GM23248 (cell line): ENCODE data around the gene ST3GAL5. TPM values are rescaled to one million over a fixed set of nuclear protein-coding genes. Genes with fewer than 3 reads are reported as not detected.
"Not testable (repeated sequence)": the region's sequence is repeated elsewhere in the genome, so short reads cannot be mapped to it uniquely, and the experiment has no call there.

ENCODE experiments used
- DNase-seq: peaks from one replicate; pipeline ENCODE4 v3.0.0-alpha.2; 2015
- H2AFZ ChIP-seq: fragments of 200-600 bp; sonication (generic); 2 replicates; pipeline ENCODE4 v1.6.1; 2016; ENCODE audit warnings: antibody characterized with exemption
- H3F3A ChIP-seq: fragments of 200-600 bp; sonication (generic); 2 replicates; pipeline ENCODE4 v1.6.1; 2016; ENCODE audit warnings: mild to moderate bottlenecking, antibody characterized with exemption, mixed run types; ENCODE audit not compliant: insufficient read depth
- H3K27ac ChIP-seq: fragments of 200-600 bp; sonication (generic); 2 replicates; pipeline ENCODE4 v1.5.1; 2016; ENCODE audit warnings: mild to moderate bottlenecking
- H3K27me3 ChIP-seq: fragments of 200-600 bp; sonication (generic); replicated peaks from 2 replicates; pipeline ENCODE4 v1.6.1; 2016; ENCODE audit warnings: mild to moderate bottlenecking; ENCODE audit not compliant: insufficient read depth
- H3K36me3 ChIP-seq: fragments of 200-600 bp; sonication (generic); 2 replicates; pipeline ENCODE4 v1.6.1; 2016; ENCODE audit warnings: low read depth, mild to moderate bottlenecking
- H3K4me1 ChIP-seq: fragments of 200-600 bp; sonication (generic); 2 replicates; pipeline ENCODE4 v1.6.1; 2016; ENCODE audit warnings: mild to moderate bottlenecking; ENCODE audit not compliant: insufficient read depth
- H3K4me2 ChIP-seq: fragments of 200-600 bp; sonication (generic); one replicate; pipeline ENCODE4 v1.6.1; 2016; ENCODE audit warnings: mild to moderate bottlenecking; ENCODE audit not compliant: unreplicated experiment
- H3K4me3 ChIP-seq: fragments of 200-600 bp; sonication (generic); 2 replicates; pipeline ENCODE4 v1.5.1; 2016; ENCODE audit warnings: mild to moderate bottlenecking
- H3K79me2 ChIP-seq: fragments of 200-600 bp; sonication (generic); 2 replicates; pipeline ENCODE4 v1.6.1; 2016; ENCODE audit warnings: mild to moderate bottlenecking; ENCODE audit not compliant: insufficient read depth
- H3K9ac ChIP-seq: fragments of 200-600 bp; sonication (generic); 2 replicates; pipeline ENCODE4 v1.6.1; 2016; ENCODE audit warnings: mild to moderate bottlenecking
- H3K9me2 ChIP-seq: fragments of 200-600 bp; sonication (generic); 2 replicates; pipeline ENCODE4 v1.6.1; 2016; ENCODE audit warnings: mixed run types, mild to moderate bottlenecking, moderate library complexity; ENCODE audit not compliant: insufficient read depth
- H3K9me3 ChIP-seq: fragments of 200-600 bp; sonication (generic); one replicate; pipeline ENCODE4 v1.6.1; 2017; ENCODE audit warnings: low read depth
- H4K20me1 ChIP-seq: fragments of 200-600 bp; sonication (generic); 2 replicates; pipeline ENCODE4 v1.6.0; 2016; ENCODE audit not compliant: insufficient read depth
- EZH2 ChIP-seq: fragments of 200-600 bp; sonication (generic); IDR thresholded peaks from 2 replicates; pipeline ENCODE4 v1.6.1; 2018; ENCODE audit warnings: antibody characterized with exemption, mild to moderate bottlenecking; ENCODE audit not compliant: insufficient read depth, poor library complexity, severe bottlenecking
- EZH2phosphoT487 ChIP-seq: fragments of 200-600 bp; sonication (generic); IDR thresholded peaks from 2 replicates; pipeline ENCODE4 v1.6.1; 2018; ENCODE audit warnings: antibody characterized with exemption, moderate library complexity, mild to moderate bottlenecking, low read depth; ENCODE audit not compliant: insufficient read depth
- WGBS, 2 experiments: methylation state at CpG; one replicate each; pipeline ENCODE4 v1.1.6; 2015 to 2017; ENCODE audit warnings: low lambda C conversion rate in 2 of 2, low coverage in 1 of 2; ENCODE audit errors: missing lambda C conversion rate in 2 of 2; 5-methylcytosine and 5-hydroxymethylcytosine counted together
- in situ Hi-C: fragments of 300-500 bp; cut with MboI; formaldehyde crosslinking; loops from 2 replicates; pipeline ENCODE4 v1.15.0; 2020
- polyA plus RNA-seq: library from polyadenylated mRNA; unstranded; fragments of >200 nt; fragmentation: Nextera tagmentation; extraction: Ambion mirVana; gene quantifications from 2 replicates; pipeline ENCODE4 v1.2.1, GENCODE V29; 2016
- total RNA-seq: library from RNA; depleted of rRNA; stranded (reverse); fragments of >200 nt; shearing (Covaris generic); gene quantifications from 2 replicates; pipeline ENCODE4 v1.2.3, GENCODE V29; 2014

Gene ST3GAL5
- total and polyA plus RNA-seq, 2 experiments from 2014 or later: 16.4 to 21.0 TPM

- WGBS, 2 experiments: 44 to 53% methylated on average over 3 of the region's 3 CpGs
- Histone ChIP-seq H3K9ac (no peak overlapping the region; the same call in 1 of the 2 replicates), H2AFZ (no peak overlapping the region), H4K20me1 (no peaks in the 10 kb centered on the region), H3K79me2 (no peaks in the 10 kb centered on the region), H3K36me3 (no peaks in the 10 kb centered on the region), H3K9me3 (no peaks in the 10 kb centered on the region), H3F3A (peaks cover 28% of the 10 kb centered on the region; the same call in 1 of the 2 replicates), H3K4me3 (0 out of 2 replicates have a peak overlapping the region, but pooled peaks have one; percentile 6), H3K27ac (peak overlapping the region; percentile 86), H3K27me3 (no peaks in the 10 kb centered on the region), H3K9me2 (no peaks in the 10 kb centered on the region), H3K4me1 (peaks cover 36% of the 10 kb centered on the region), H3K4me2 (peak overlapping the region; percentile 20)
- peak; percentile 82 for DNase-seq
- in situ Hi-C loops: no loop called here
- TF ChIP-seq EZH2phosphoT487: no peak
- no peak for TF ChIP-seq EZH2
These were observed 47.0 kb upstream of the ST3GAL5 start for GRCh38 chr2:85935746-85936208.

GRCh38 chr2:85935170-85935745, 46.5 kb upstream of the ST3GAL5 start:
- no peaks in the 10 kb centered on the region for H3K36me3 ChIP-seq
- DNase-seq: no peak
- in situ Hi-C loops: no loop called here
- H4K20me1 ChIP-seq: no peaks in the 10 kb centered on the region
- peak overlapping the region; percentile 20 for H3K4me2 ChIP-seq
- no peaks in the 10 kb centered on the region for H3K79me2 ChIP-seq
- no peak for TF ChIP-seq EZH2phosphoT487
- TF ChIP-seq EZH2: no peak
- WGBS, 2 experiments: 72 to 75% methylated on average over 6 of the region's 6 CpGs
- H3K4me3 ChIP-seq: 0 out of 2 replicates have a peak overlapping the region, but pooled peaks have one; percentile 6
- H3K27me3 ChIP-seq: no peaks in the 10 kb centered on the region
- H3K9ac ChIP-seq: no peak overlapping the region
- H2AFZ ChIP-seq: no peak overlapping the region
- peaks cover 36% of the 10 kb centered on the region for H3K4me1 ChIP-seq
- H3F3A ChIP-seq: peaks cover 28% of the 10 kb centered on the region; the same call in 1 of the 2 replicates
- H3K9me2 ChIP-seq: no peaks in the 10 kb centered on the region
- peak overlapping the region; percentile 86 for H3K27ac ChIP-seq
- H3K9me3 ChIP-seq: no peaks in the 10 kb centered on the region

- no peaks in the 10 kb centered on the region for H3K9me3 ChIP-seq
- in situ Hi-C loops: no loop called here
- H3F3A ChIP-seq: peaks cover 28% of the 10 kb centered on the region; the same call in 1 of the 2 replicates
- TF ChIP-seq EZH2: no peak
- TF ChIP-seq EZH2phosphoT487: no peak
- peak overlapping the region; percentile 56 for H2AFZ ChIP-seq
- peak overlapping the region; percentile 73 for H3K4me2 ChIP-seq
- peak overlapping the region; percentile 86 for H3K27ac ChIP-seq
- WGBS, 2 experiments: 7 to 11% methylated on average over 7 of the region's 7 CpGs
- DNase-seq: peak; percentile 94
- peaks cover 36% of the 10 kb centered on the region for H3K4me1 ChIP-seq
- no peaks in the 10 kb centered on the region for H3K79me2 ChIP-seq
- no peaks in the 10 kb centered on the region for H3K9me2 ChIP-seq
- H3K36me3 ChIP-seq: no peaks in the 10 kb centered on the region
- H3K4me3 ChIP-seq: peak overlapping the region; percentile 41
- peak overlapping the region; percentile 56 for H3K9ac ChIP-seq
- no peaks in the 10 kb centered on the region for H4K20me1 ChIP-seq
- H3K27me3 ChIP-seq: no peaks in the 10 kb centered on the region
These were observed 45.2 kb upstream of the ST3GAL5 start for GRCh38 chr2:85933753-85934594.

GRCh38 chr2:85931151-85931550, 42.4 kb upstream of the ST3GAL5 start:
- H3K9me2 ChIP-seq, DNase-seq, H3K27me3 ChIP-seq, H3K4me2 ChIP-seq, H3K79me2 ChIP-seq, in situ Hi-C loops, H3K4me3 ChIP-seq, H3K9me3 ChIP-seq, H3K9ac ChIP-seq, H4K20me1 ChIP-seq, H3K27ac ChIP-seq, H2AFZ ChIP-seq, H3K36me3 ChIP-seq: not testable (repeated sequence)
- WGBS, 2 experiments: 28 to 36% methylated on average over 7 of the region's 7 CpGs
- H3F3A ChIP-seq: peaks cover 27% of the 10 kb centered on the region; the same call in 1 of the 2 replicates
- H3K4me1 ChIP-seq: peaks cover 28% of the 10 kb centered on the region
